PC-9 (cell line): Measurements from ENCODE around the gene ADI1.

Source experiments
- EZH2 ChIP-seq: fragments of 200-600 bp; sonication (generic); IDR thresholded peaks from 2 replicates; pipeline ENCODE4 v1.8.0; 2017; ENCODE audit warnings: antibody characterized with exemption, low read depth
- TF ChIP-seq, protein P1 (sequence below): fragments of 200-600 bp; sonication (generic); conservative IDR thresholded peaks from 2 replicates; pipeline ENCODE4 v1.6.1; 2017; ENCODE audit warnings: mixed run types, antibody characterized with exemption, mild to moderate bottlenecking, moderate library complexity

- TF ChIP-seq, protein P1, sequence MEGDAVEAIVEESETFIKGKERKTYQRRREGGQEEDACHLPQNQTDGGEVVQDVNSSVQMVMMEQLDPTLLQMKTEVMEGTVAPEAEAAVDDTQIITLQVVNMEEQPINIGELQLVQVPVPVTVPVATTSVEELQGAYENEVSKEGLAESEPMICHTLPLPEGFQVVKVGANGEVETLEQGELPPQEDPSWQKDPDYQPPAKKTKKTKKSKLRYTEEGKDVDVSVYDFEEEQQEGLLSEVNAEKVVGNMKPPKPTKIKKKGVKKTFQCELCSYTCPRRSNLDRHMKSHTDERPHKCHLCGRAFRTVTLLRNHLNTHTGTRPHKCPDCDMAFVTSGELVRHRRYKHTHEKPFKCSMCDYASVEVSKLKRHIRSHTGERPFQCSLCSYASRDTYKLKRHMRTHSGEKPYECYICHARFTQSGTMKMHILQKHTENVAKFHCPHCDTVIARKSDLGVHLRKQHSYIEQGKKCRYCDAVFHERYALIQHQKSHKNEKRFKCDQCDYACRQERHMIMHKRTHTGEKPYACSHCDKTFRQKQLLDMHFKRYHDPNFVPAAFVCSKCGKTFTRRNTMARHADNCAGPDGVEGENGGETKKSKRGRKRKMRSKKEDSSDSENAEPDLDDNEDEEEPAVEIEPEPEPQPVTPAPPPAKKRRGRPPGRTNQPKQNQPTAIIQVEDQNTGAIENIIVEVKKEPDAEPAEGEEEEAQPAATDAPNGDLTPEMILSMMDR, result 0 out of 2 replicates have a peak, but pooled peaks have one; percentile 29
- TF ChIP-seq EZH2, result no peak
These were observed 16.7 kb upstream of the ADI1 start for GRCh38 chr2:3535794-3536681.
